HepG2 (cell line): ENCODE data around the gene TNFRSF11A.

Source experiments
- CAMTA2 ChIP-seq: sonication (generic); formaldehyde crosslinking; IDR thresholded peaks from 2 replicates; pipeline ENCODE4 v1.4.0; 2020; ENCODE audit warnings: mild to moderate bottlenecking, missing genetic modification reagents, borderline replicate concordance
- CBX5 ChIP-seq: sonication (generic); formaldehyde crosslinking; IDR thresholded peaks from 2 replicates; pipeline ENCODE4 v1.4.0; 2020; ENCODE audit warnings: missing genetic modification reagents, borderline replicate concordance
- HOXA7 ChIP-seq: sonication (generic); formaldehyde crosslinking; IDR thresholded peaks from 2 replicates; pipeline ENCODE4 v1.8.1; 2022; ENCODE audit warnings: mild to moderate bottlenecking, missing genetic modification reagents, moderate library complexity
- NFE2L1 ChIP-seq: sonication (generic); formaldehyde crosslinking; IDR thresholded peaks from 2 replicates; pipeline ENCODE4 v1.4.0; 2020; ENCODE audit warnings: missing genetic modification reagents, mild to moderate bottlenecking, borderline replicate concordance
- POLR2A ChIP-seq, 2 experiments: IDR thresholded peaks; 2 replicates each; pipeline ENCODE4 v1.6.1; 2011; ENCODE audit warnings: low read depth in 2 of 2, low read length in 2 of 2, mild to moderate bottlenecking in 1 of 2, moderate library complexity in 1 of 2; ENCODE audit not compliant: insufficient read depth in 1 of 2
- SMARCC2 ChIP-seq: fragments of 450-650 bp; IDR thresholded peaks from 2 replicates; pipeline ENCODE4 v1.6.1; 2017; ENCODE audit warnings: antibody characterized with exemption, mild to moderate bottlenecking
- SP1 ChIP-seq, 2 experiments: fragments of 450-650 bp in 1 of 2; sonication (generic) in 1 of 2; formaldehyde crosslinking in 1 of 2; IDR thresholded peaks; 2 replicates each; pipeline versions ENCODE4 v1.4.0 to v1.6.1; 2016 to 2020; ENCODE audit warnings: missing genetic modification reagents in 1 of 2
- ZNF33A ChIP-seq: sonication (generic); formaldehyde crosslinking; IDR thresholded peaks from 2 replicates; pipeline ENCODE4 v1.5.1; 2020; ENCODE audit warnings: missing genetic modification reagents, mild to moderate bottlenecking, moderate library complexity, borderline replicate concordance
- TF ChIP-seq, protein P1 (sequence below): sonication (generic); formaldehyde crosslinking; IDR thresholded peaks from 2 replicates; pipeline ENCODE4 v1.5.0; 2020; ENCODE audit warnings: mild to moderate bottlenecking, missing genetic modification reagents, moderate library complexity
- TF ChIP-seq, protein P2 (sequence below): sonication (generic); formaldehyde crosslinking; IDR thresholded peaks from 2 replicates; pipeline ENCODE4 v1.4.0; 2020; ENCODE audit warnings: missing genetic modification reagents, borderline replicate concordance

DNA sequence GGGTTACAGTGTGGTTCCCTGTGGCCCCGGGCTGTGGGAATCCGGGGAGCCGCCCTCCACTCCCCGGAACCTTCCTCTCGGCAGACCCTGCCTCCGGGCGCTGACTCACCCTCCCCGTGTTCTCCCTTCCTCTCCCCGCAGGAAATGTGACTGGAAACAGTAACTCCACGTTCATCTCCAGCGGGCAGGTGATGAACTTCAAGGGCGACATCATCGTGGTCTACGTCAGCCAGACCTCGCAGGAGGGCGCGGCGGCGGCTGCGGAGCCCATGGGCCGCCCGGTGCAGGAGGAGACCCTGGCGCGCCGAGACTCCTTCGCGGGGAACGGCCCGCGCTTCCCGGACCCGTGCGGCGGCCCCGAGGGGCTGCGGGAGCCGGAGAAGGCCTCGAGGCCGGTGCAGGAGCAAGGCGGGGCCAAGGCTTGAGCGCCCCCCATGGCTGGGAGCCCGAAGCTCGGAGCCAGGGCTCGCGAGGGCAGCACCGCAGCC, 59.5 kb downstream of the TNFRSF11A start:
- TF ChIP-seq SP1 (IDR thresholded peaks at IDR 0.05) (no peak), SP1 (CRISPR knock-in tag; IDR thresholded peaks at IDR 0.05) (no peak), HOXA7 (CRISPR knock-in tag) (no peak), SMARCC2 (no peak), CAMTA2 (no peak), NFE2L1 (CRISPR knock-in tag) (no peak), POLR2A (IDR thresholded peaks at IDR 0.05; ENCODE audit: insufficient read depth in 1 of 2, low read depth in 2 of 2, low read length in 2 of 2) (no peak), CBX5 (CRISPR knock-in tag) (no peak), ZNF33A (CRISPR knock-in tag) (no peak)
- TF ChIP-seq, protein P1, sequence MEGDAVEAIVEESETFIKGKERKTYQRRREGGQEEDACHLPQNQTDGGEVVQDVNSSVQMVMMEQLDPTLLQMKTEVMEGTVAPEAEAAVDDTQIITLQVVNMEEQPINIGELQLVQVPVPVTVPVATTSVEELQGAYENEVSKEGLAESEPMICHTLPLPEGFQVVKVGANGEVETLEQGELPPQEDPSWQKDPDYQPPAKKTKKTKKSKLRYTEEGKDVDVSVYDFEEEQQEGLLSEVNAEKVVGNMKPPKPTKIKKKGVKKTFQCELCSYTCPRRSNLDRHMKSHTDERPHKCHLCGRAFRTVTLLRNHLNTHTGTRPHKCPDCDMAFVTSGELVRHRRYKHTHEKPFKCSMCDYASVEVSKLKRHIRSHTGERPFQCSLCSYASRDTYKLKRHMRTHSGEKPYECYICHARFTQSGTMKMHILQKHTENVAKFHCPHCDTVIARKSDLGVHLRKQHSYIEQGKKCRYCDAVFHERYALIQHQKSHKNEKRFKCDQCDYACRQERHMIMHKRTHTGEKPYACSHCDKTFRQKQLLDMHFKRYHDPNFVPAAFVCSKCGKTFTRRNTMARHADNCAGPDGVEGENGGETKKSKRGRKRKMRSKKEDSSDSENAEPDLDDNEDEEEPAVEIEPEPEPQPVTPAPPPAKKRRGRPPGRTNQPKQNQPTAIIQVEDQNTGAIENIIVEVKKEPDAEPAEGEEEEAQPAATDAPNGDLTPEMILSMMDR (CRISPR knock-in tag), result no peak
- TF ChIP-seq, protein P2, sequence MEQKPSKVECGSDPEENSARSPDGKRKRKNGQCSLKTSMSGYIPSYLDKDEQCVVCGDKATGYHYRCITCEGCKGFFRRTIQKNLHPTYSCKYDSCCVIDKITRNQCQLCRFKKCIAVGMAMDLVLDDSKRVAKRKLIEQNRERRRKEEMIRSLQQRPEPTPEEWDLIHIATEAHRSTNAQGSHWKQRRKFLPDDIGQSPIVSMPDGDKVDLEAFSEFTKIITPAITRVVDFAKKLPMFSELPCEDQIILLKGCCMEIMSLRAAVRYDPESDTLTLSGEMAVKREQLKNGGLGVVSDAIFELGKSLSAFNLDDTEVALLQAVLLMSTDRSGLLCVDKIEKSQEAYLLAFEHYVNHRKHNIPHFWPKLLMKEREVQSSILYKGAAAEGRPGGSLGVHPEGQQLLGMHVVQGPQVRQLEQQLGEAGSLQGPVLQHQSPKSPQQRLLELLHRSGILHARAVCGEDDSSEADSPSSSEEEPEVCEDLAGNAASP (CRISPR knock-in tag), result no peak
